Measurements from ENCODE around the gene RAPH1.
"Not testable (repeated sequence)": the region's sequence is repeated elsewhere in the genome, so short reads cannot be mapped to it uniquely, and the experiment has no call there.

The RAPH1 gene

DNA sequence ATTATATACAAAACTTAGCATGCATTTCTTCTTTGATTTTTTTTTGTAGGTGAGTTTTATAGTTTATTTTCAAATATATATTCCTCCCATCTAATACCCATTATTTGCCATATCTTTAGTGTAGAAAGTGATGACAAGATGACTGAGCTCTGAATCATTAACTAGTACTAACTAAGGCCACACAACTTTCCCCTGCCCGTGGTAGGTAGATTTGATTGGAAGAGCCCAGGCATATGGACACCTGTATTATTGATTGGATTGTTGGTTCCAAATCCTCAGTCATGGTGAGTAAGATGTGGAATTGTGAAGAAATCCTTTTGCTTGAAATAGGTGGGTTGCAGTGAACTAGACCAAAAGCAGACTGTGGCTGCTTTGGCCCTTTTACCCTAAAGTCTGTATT is 152.1 kb downstream of the RAPH1 start:
- in situ Hi-C loops (cut with HindIII; ENCODE audit: low sequenced_read_pairs): no loop called here
- no peak overlapping the region for H3K4me3 ChIP-seq (ENCODE audit: low read depth, low read length)
- DNase-seq (ENCODE audit: low read depth, low spot score): no peak
- TF ChIP-seq CTCF (IDR thresholded peaks at IDR 0.05; ENCODE audit: low read depth, low read length): no peak

DNA sequence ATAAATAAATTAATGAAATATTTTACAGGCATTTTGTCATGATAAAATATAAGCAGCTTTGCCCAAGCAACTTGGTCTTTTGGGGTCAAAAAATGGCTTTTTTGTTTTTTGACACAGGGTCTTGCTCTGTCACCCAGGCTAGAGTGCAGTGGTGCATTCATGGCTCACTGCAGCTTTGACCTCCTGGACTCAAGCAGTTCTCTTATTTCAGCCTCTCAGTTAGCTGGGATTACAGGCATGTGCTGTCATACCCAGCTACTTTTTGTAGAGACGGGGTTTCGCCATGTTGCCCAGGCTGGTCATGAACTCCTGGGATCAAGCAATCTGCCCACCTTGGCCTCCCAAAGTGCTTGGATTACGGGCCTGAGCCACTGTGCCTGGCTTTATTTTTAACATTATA is 155.9 kb downstream of the RAPH1 start:
- no peak for DNase-seq (ENCODE audit: low read depth, low spot score)
- no peak overlapping the region for H3K4me3 ChIP-seq (ENCODE audit: low read depth, low read length)
- in situ Hi-C loops (cut with HindIII; ENCODE audit: low sequenced_read_pairs): no loop called here
- no peak for TF ChIP-seq CTCF (IDR thresholded peaks at IDR 0.05; ENCODE audit: low read depth, low read length)

DNA sequence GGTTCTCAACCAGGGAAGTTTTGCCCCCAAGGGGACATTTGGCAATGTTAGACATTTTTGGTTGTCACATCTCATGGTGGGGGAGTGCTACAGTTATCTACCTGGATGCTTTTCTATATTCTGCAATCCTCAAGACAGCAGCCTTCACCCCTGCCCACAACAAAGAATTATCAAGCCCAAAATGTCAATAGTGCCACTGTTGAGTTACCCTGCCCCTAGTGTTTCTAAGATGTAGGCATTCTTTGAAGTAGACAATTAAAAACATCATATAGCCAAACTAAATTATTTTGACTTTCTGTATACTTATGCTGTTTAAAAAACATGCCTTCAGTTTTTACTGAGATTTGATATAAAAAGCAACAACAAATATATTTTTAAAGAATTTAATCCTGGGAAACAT is 158.9 kb downstream of the RAPH1 start:
- no peak overlapping the region for H3K4me3 ChIP-seq (ENCODE audit: low read depth, low read length)
- TF ChIP-seq CTCF (IDR thresholded peaks at IDR 0.05; ENCODE audit: low read depth, low read length): no peak
- in situ Hi-C loops (cut with HindIII; ENCODE audit: low sequenced_read_pairs): no loop called here
- DNase-seq (ENCODE audit: low read depth, low spot score): no peak

DNA sequence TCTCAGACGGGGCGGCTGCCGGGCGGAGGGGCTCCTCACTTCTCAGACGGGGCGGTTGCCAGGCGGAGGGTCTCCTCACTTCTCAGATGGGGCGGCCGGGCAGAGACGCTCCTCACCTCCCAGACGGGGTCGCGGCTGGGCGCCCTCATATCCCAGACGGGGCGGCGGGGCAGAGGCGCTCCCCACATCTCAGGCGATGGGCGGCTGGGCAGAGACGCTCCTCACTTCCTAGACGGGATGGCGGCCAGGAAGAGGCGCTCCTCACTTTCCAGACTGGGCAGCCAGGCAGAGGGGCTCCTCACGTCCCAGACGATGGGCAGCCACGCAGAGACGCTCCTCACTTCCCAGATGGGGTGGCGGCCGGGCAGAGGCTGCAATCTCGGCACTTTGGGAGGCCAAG is 162.4 kb downstream of the RAPH1 start:
- in situ Hi-C loops (cut with HindIII; ENCODE audit: low sequenced_read_pairs); DNase-seq (ENCODE audit: low read depth, low spot score); H3K4me3 ChIP-seq (ENCODE audit: low read depth, low read length): not testable (repeated sequence)

- no peak overlapping the region for H3K4me3 ChIP-seq (ENCODE audit: low read depth, low read length)
- DNase-seq (ENCODE audit: low read depth, low spot score): no peak
- in situ Hi-C loops (cut with HindIII; ENCODE audit: low sequenced_read_pairs): no loop called here
- no peak for TF ChIP-seq CTCF (IDR thresholded peaks at IDR 0.05; ENCODE audit: low read depth, low read length)
Measured at GRCh38 chr2:203366639-203367466, 168.2 kb downstream of the RAPH1 start.

- TF ChIP-seq CTCF (IDR thresholded peaks at IDR 0.05; ENCODE audit: low read depth, low read length): no peak
- peak; percentile 21 for DNase-seq (ENCODE audit: low read depth, low spot score)
- H3K4me3 ChIP-seq (ENCODE audit: low read depth, low read length): no peak overlapping the region
- in situ Hi-C loops (cut with HindIII; ENCODE audit: low sequenced_read_pairs): no loop called here
Measured at GRCh38 chr2:203361922-203362321, 173.2 kb downstream of the RAPH1 start.

- H3K4me3 ChIP-seq (ENCODE audit: low read depth, low read length): no peak overlapping the region
- no peak for DNase-seq (ENCODE audit: low read depth, low spot score)
- TF ChIP-seq CTCF (IDR thresholded peaks at IDR 0.05; ENCODE audit: low read depth, low read length): no peak
- in situ Hi-C loops (cut with HindIII; ENCODE audit: low sequenced_read_pairs): no loop called here
Measured at GRCh38 chr2:203361495-203361894, 173.6 kb downstream of the RAPH1 start.
